ENCODE results near the gene ENOSF1.

Gene ENOSF1

GRCh38 chr18:681985-682384 lies 30.4 kb downstream of the ENOSF1 start:
- TF ChIP-seq CTCF (IDR thresholded peaks at IDR 0.05; ENCODE audit: low read depth, low read length, missing control alignments): no peak
- H3K4me3 ChIP-seq (replicated peaks; ENCODE audit: low read depth, low read length): no peak overlapping the region
- DNase-seq (ENCODE audit: extremely low read depth, low read depth): no peak

- DNase-seq (ENCODE audit: extremely low read depth, low read depth): no peak
- no peak for TF ChIP-seq CTCF (IDR thresholded peaks at IDR 0.05; ENCODE audit: low read depth, low read length, missing control alignments)
- no peak overlapping the region for H3K4me3 ChIP-seq (replicated peaks; ENCODE audit: low read depth, low read length)
Measured at GRCh38 chr18:680392-680791, 32.0 kb downstream of the ENOSF1 start.

GRCh38 chr18:679516-679915 lies 32.9 kb downstream of the ENOSF1 start:
- no peak overlapping the region for H3K4me3 ChIP-seq (replicated peaks; ENCODE audit: low read depth, low read length)
- no peak for DNase-seq (ENCODE audit: extremely low read depth, low read depth)
- no peak for TF ChIP-seq CTCF (IDR thresholded peaks at IDR 0.05; ENCODE audit: low read depth, low read length, missing control alignments)

GRCh38 chr18:678482-679182 lies 33.8 kb downstream of the ENOSF1 start:
- H3K4me3 ChIP-seq (replicated peaks; ENCODE audit: low read depth, low read length): no peak overlapping the region
- DNase-seq (ENCODE audit: extremely low read depth, low read depth): no peak
- no peak for TF ChIP-seq CTCF (IDR thresholded peaks at IDR 0.05; ENCODE audit: low read depth, low read length, missing control alignments)

- DNase-seq (ENCODE audit: extremely low read depth, low read depth): no peak
- no peak for TF ChIP-seq CTCF (IDR thresholded peaks at IDR 0.05; ENCODE audit: low read depth, low read length, missing control alignments)
Measured at GRCh38 chr18:677951-678381, 34.5 kb downstream of the ENOSF1 start.

GRCh38 chr18:677145-677544 lies 35.3 kb downstream of the ENOSF1 start:
- H3K4me3 ChIP-seq (replicated peaks; ENCODE audit: low read depth, low read length): no peak overlapping the region
- no peak for TF ChIP-seq CTCF (IDR thresholded peaks at IDR 0.05; ENCODE audit: low read depth, low read length, missing control alignments)
- no peak for DNase-seq (ENCODE audit: extremely low read depth, low read depth)

More at GRCh38 chr18:677951-678381, 34.5 kb downstream of the ENOSF1 start:
- no peak overlapping the region for H3K4me3 ChIP-seq (replicated peaks; ENCODE audit: low read depth, low read length)

GRCh38 chr18:676736-677135 lies 35.7 kb downstream of the ENOSF1 start:
- no peak for DNase-seq (ENCODE audit: extremely low read depth, low read depth)
- H3K4me3 ChIP-seq (replicated peaks; ENCODE audit: low read depth, low read length): no peak overlapping the region
- TF ChIP-seq CTCF (IDR thresholded peaks at IDR 0.05; ENCODE audit: low read depth, low read length, missing control alignments): no peak
